Measurements from ENCODE around the gene NUP88. TPM values are rescaled to one million over a fixed set of nuclear protein-coding genes. Genes with fewer than 3 reads are reported as not detected.

The NUP88 gene
- total and polyA plus RNA-seq, 10 of the 15 experiments (the other 5 are each of a cell fraction or from before 2014, with no cell fraction given) = 110 to 244 (median 188) TPM

DNA sequence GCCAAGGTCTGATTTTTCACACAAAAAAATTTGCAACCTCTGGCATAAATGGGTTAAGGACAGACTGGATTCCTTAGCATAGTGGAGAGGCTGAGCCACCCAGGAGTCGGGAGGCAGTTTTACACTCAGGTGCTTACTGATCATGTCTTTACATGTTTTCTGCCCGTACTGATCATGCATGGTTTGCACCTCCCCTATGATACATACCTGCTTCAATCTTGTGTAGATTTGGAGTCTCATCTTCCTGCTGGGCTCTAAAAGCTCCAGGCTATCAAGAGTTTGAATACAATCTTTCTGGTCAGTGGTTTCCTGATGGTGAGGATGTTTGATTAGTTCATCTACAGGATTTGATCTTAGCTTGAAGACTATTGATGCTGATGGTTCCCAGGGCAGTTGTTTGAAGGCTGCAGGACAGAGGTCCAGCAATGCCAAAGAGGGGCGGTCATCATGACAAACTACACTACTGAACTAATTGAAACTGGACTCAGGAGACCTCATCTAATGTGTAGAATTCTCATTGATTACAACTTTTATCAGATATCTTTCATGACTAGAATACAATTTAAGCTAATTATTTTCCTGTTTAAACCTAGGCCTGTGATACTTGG is 12.6 kb upstream of the NUP88 start (continued):
- TF ChIP-seq, protein P1, sequence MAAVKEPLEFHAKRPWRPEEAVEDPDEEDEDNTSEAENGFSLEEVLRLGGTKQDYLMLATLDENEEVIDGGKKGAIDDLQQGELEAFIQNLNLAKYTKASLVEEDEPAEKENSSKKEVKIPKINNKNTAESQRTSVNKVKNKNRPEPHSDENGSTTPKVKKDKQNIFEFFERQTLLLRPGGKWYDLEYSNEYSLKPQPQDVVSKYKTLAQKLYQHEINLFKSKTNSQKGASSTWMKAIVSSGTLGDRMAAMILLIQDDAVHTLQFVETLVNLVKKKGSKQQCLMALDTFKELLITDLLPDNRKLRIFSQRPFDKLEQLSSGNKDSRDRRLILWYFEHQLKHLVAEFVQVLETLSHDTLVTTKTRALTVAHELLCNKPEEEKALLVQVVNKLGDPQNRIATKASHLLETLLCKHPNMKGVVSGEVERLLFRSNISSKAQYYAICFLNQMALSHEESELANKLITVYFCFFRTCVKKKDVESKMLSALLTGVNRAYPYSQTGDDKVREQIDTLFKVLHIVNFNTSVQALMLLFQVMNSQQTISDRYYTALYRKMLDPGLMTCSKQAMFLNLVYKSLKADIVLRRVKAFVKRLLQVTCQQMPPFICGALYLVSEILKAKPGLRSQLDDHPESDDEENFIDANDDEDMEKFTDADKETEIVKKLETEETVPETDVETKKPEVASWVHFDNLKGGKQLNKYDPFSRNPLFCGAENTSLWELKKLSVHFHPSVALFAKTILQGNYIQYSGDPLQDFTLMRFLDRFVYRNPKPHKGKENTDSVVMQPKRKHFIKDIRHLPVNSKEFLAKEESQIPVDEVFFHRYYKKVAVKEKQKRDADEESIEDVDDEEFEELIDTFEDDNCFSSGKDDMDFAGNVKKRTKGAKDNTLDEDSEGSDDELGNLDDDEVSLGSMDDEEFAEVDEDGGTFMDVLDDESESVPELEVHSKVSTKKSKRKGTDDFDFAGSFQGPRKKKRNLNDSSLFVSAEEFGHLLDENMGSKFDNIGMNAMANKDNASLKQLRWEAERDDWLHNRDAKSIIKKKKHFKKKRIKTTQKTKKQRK (IDR thresholded peaks at IDR 0.05; ENCODE audit: low read depth, low read length) = no peak
- TF ChIP-seq POLR2AphosphoS5 (IDR thresholded peaks at IDR 0.05; ENCODE audit: low read length) (no peak), SIX5 (IDR thresholded peaks at IDR 0.05; ENCODE audit: low read depth, low read length, severe bottlenecking) (no peak), BCLAF1 (IDR thresholded peaks at IDR 0.05) (no peak), SMAD5 (IDR thresholded peaks at IDR 0.05; ENCODE audit: low read depth) (0 out of 2 replicates have a peak, but pooled peaks have one; percentile 27), CHD1 (IDR thresholded peaks at IDR 0.05; ENCODE audit: low read depth, low read length) (no peak)

Measured in GM12878 (cell line).